Measurements from ENCODE around the gene GFRA4.
A peak's percentile ranks its signal among the peaks of the same experiment; 100 is the strongest.

Gene GFRA4

DNA sequence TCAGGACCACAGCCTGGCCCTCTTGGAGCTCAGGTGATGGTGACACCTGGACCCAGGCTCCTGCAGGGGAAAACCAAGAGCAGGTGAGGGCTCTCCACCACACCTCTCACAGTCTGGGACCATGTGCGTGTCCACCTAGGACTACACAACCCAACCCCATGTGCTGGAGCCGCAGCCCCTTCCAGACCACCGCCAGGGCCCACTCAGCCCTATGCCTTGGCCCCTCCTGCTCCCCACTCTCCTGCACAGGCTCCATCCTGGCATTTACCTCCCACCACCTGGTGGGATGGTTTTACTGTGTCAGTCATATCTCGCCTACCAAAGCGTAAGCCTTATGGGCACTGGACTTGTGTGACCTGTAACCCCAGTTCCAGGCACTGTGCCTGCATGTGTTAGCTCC, 31.7 kb upstream of the GFRA4 start:
- no peak for DNase-seq (ENCODE audit: low read depth, low spot score)

DNA sequence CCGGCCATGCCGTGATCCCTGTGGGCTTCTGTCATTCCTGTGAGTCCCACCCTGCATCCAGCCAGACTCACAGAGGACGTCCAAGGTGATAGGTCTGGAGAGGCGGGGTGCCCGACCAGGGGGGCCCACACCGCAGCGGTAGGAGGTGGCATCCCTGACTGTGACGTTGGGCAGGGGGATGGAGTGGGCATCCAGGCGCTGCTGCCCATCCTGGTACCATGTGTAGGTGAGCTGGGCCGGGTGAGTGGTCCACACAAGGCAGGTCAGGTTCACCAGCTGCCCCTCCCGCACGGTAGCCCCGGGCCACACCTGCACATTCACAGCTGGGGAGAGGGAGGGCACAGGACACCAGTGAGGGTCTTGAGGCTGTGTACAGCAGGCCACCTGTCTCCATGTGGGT, 30.2 kb upstream of the GFRA4 start:
- no peak for DNase-seq (ENCODE audit: low read depth, low spot score)

GRCh38 chr20:3692706-3693294, 29.6 kb upstream of the GFRA4 start:
- DNase-seq (ENCODE audit: low read depth, low spot score), result no peak

- no peak for DNase-seq (ENCODE audit: low read depth, low spot score)
Observed at GRCh38 chr20:3691897-3692296, 28.7 kb upstream of the GFRA4 start.

DNA sequence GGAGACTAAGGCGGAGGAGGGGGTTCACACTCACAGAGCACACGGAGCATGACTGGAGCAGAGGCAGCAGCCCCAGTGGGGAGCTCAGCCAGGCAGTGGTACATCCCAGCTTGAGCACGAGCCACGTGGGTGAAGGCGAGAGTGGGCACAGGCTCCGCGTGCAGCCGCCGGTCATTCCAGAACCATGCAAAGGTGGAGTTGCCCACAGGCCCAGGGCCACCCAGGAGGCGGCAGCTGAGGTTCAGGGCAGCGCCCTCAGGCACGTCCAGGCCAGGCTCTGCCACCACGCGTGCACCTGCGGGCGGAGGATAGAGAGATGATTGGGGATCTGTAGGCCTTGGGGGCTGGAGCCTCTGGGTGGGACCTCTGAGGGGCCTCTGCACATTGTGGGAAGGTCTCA, 28.1 kb upstream of the GFRA4 start:
- DNase-seq (ENCODE audit: low read depth, low spot score), result no peak

DNA sequence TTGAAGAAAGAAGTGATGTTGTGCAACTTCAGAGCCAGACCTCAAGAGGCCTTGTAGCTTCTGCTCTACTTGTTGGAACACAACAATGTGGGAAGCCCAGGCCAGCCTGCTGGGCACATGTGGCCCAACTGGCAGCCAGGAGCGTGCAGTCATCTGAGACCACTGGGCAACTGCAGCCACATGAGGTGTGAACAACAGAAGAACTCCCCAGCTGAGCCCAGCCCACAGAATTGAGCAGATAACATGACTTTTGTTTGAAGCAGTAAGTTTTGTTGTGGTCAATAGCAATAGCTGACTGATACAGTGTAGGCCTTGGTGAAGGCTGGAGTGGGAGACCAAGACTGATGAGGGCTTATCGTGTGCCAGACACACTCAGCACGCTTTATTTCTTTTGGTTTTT, 27.2 kb upstream of the GFRA4 start:
- DNase-seq (ENCODE audit: low read depth, low spot score), result no peak

- no peak for DNase-seq (ENCODE audit: low read depth, low spot score)
Observed at GRCh38 chr20:3689978-3690377, 26.8 kb upstream of the GFRA4 start.

DNA sequence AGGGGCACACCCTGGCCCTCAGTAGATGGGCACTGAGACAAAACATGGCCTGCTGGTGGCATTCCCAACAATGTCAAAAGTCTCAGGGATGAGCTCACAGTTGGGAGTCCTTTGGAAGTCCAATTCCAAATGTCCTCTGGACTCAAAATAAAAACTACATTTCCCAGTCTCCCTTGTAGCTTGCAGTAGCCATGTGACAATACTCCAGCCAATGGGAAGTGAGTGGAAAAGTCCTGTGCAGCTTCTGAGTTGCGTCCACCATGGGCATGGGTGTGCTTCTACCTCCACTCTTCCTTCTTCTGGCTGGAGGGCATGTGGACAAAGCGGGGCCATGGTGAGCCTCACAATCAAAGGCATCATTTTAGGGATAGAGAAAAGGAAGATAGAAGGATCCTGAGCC, 24.5 kb upstream of the GFRA4 start:
- no peak for DNase-seq (ENCODE audit: low read depth, low spot score)

- DNase-seq (ENCODE audit: low read depth, low spot score), result no peak
Observed at GRCh38 chr20:3686867-3687321, 23.7 kb upstream of the GFRA4 start.

- no peak for DNase-seq (ENCODE audit: low read depth, low spot score)
Observed at GRCh38 chr20:3686421-3686820, 23.2 kb upstream of the GFRA4 start.

- no peak for DNase-seq (ENCODE audit: low read depth, low spot score)
Observed at GRCh38 chr20:3685341-3685740, 22.1 kb upstream of the GFRA4 start.

DNA sequence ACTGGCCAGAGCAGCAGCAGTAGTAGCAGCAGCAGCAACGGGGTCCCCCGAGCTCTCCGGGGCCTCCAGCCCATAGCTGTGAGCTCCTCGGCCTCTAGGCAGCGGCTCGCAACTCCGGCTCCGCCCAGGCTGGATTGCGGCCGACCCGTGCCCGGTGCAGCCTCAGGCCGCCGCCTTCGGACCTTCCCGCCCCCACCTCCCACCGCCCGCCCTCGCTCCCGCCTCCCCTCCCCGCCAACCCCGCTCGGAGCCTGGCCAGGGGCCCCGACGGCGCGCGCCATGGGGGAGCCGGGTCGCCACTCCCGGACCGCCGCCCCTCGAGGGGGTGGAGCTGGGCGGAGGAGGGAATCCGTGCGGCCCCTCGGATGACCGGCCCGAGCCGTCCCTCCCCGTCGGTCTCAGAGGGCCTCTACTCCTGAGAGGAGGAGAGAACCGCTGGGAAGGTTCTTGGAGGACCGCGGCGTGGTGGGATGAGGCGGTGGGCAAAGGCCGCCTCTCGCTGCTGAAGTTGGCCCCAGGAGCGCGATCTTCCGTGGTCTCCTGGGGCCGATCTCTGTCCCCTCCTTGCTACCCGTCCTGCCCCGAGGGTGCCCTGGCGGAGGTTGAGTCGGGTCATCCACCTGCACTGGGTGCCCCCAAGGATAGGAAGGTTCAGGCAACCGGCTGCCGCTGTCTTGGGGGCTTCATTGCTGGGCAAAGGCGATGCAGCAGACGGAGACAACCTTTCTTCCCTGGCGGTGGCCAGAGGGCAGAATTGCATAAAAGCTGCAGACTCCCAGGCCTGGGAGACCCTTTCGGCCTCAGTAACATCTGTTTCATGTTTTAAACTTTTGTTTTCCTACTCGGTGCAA, 19.0 kb upstream of the GFRA4 start, which contains the start of gene ADAM33:
TSS of gene ADAM33 (minus strand) at position 80 of the 851 bp plus-strand sequence. CDS start at position 74, 6 bp downstream.
- peak; percentile 44 for DNase-seq (ENCODE audit: low read depth, low spot score)

GRCh38 chr20:3681352-3681930, 18.2 kb upstream of the GFRA4 start:
- DNase-seq (ENCODE audit: low read depth, low spot score), result no peak

GRCh38 chr20:3680701-3681351, 17.6 kb upstream of the GFRA4 start:
- peak; percentile 30 for DNase-seq (ENCODE audit: low read depth, low spot score)

- DNase-seq (ENCODE audit: low read depth, low spot score), result peak; percentile 89
Observed at GRCh38 chr20:3679749-3680700, 16.8 kb upstream of the GFRA4 start.

DNA sequence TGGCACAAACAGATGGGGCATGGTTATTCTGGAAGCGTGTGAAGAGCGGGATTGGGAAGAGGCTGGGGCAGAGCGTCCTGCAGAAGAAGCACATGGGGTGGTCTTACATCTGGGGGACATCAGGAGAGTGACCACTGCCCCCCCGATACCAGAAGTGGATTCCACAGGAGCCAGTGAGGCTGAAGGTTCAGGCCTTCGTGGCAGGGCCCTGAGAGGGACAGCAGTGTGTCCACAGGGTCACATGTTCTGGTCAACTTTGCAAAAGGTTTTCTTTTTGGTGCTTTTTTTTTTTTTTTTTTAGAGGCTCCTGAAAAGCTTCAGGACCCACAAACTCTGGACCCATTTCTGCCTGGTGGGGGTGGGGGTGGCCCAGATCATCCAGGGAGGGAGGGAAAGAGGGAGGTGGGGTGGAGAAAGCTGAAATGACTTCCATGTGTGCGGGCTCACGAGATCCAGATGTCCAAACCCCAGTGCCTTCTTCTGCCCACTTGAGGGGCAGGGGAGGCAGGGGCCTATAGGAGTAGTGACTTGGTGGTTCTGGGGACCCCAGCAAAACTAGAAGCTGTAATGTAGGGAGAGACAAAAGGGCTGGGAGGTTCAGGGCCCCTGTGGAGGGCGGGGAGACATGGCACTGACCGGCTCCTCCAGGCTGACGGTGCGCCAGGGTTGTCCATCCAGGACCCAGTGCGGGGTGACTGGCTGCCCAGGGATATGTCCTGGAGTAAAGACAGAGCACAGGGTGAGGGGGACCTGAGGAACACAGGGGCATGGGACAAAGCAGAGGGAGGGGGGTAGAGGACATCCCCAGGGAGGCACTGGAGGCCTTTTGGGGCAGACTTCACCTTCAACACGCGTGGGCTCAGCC, 15.9 kb upstream of the GFRA4 start:
- no peak for DNase-seq (ENCODE audit: low read depth, low spot score)

DNA sequence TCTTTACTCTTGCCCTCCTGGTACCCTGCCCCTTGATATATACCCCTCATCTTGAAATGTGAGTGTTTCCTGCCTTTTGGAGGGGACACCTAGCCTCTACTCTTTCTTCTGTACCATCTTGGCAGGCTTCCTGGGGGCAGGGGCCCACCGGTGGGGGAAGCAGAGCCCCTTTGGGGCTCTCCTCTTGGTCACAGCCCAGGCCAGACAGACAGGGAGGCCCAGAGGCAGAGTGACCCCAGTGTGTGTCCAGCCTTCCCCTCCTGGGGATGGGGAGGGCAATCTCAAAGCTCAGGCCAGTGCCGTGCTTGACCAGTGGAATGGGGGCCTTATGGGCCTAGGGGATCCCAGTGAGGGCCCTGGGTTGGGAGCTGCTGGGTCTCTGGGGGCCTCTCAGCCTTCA, 15.0 kb upstream of the GFRA4 start:
- DNase-seq (ENCODE audit: low read depth, low spot score), result no peak

- no peak for DNase-seq (ENCODE audit: low read depth, low spot score)
Observed at GRCh38 chr20:3677733-3678132, 14.5 kb upstream of the GFRA4 start.

- no peak for DNase-seq (ENCODE audit: low read depth, low spot score)
Observed at GRCh38 chr20:3674995-3675900, 12.0 kb upstream of the GFRA4 start.
